HG02798 (cell line): ENCODE measurements around the gene EIF1AD.
A peak's percentile ranks its signal among the peaks of the same experiment; 100 is the strongest.
"Not testable (repeated sequence)": the region's sequence is repeated elsewhere in the genome, so short reads cannot be mapped to it uniquely, and the experiment has no call there.

Experiments
- ATAC-seq: cut with Tn5 transposase; IDR thresholded peaks from one replicate; pipeline ENCODE4 v1.9.1; 2021; ENCODE audit warnings: mild to moderate bottlenecking; ENCODE audit not compliant: unreplicated experiment, poor library complexity

EIF1AD gene

GRCh38 chr11:65973439-65974110 is 28.4 kb downstream of the EIF1AD start:
- no peak for ATAC-seq

- ATAC-seq, result no peak
These were observed 29.8 kb downstream of the EIF1AD start for GRCh38 chr11:65972116-65972515.

- no peak for ATAC-seq
These were observed 33.1 kb downstream of the EIF1AD start for GRCh38 chr11:65968600-65969482.

- ATAC-seq, result no peak
These were observed 34.5 kb downstream of the EIF1AD start for GRCh38 chr11:65967329-65967934.

- no peak for ATAC-seq
These were observed 35.8 kb downstream of the EIF1AD start for GRCh38 chr11:65965986-65966762.

- no peak for ATAC-seq
These were observed 37.1 kb downstream of the EIF1AD start for GRCh38 chr11:65964906-65965305.

GRCh38 chr11:65962141-65962564 is 39.8 kb downstream of the EIF1AD start:
- no peak for ATAC-seq

- ATAC-seq, result peak; percentile 94
These were observed 40.5 kb downstream of the EIF1AD start, which contains the start of gene SART1 for GRCh38 chr11:65961267-65962140. SART1 (plus strand) TSS chr11:65961734; CDS start chr11:65961781, 47 bp downstream.

GRCh38 chr11:65960824-65961266 is 41.1 kb downstream of the EIF1AD start:
- no peak for ATAC-seq

- ATAC-seq, result no peak
These were observed 43.1 kb downstream of the EIF1AD start for GRCh38 chr11:65958774-65959420.

GRCh38 chr11:65958291-65958690 is 43.7 kb downstream of the EIF1AD start:
- no peak for ATAC-seq

- ATAC-seq, result no peak
These were observed 47.2 kb downstream of the EIF1AD start for GRCh38 chr11:65954771-65955170.

GRCh38 chr11:65953471-65953870 is 48.5 kb downstream of the EIF1AD start:
- no peak for ATAC-seq

- no peak for ATAC-seq
These were observed 49.9 kb downstream of the EIF1AD start for GRCh38 chr11:65952052-65952521.

- ATAC-seq, result not testable (repeated sequence)
These were observed 50.3 kb downstream of the EIF1AD start for GRCh38 chr11:65951641-65952040.

- not testable (repeated sequence) for ATAC-seq
These were observed 51.2 kb downstream of the EIF1AD start for GRCh38 chr11:65950711-65951110.

GRCh38 chr11:65947603-65948125 is 54.3 kb downstream of the EIF1AD start:
- ATAC-seq, result no peak

- ATAC-seq, result no peak
These were observed 54.8 kb downstream of the EIF1AD start for GRCh38 chr11:65947133-65947532.
